Duodenal mucosa (tissue), 2 donors: ENCODE results near the gene MFAP2.
A peak's percentile ranks its signal among the peaks of the same experiment; 100 is the strongest.

Source experiments
- H3K27ac ChIP-seq: one replicate; pipeline ENCODE4 v1.7.0; 2013; ENCODE audit warnings: low read depth, low read length
- H3K27me3 ChIP-seq, 2 donors: one replicate each; pipeline ENCODE4 v1.7.0; 2013; ENCODE audit warnings: low read length in 2 of 2, control low read depth in 1 of 2; ENCODE audit not compliant: insufficient read depth in 2 of 2, control insufficient read depth in 1 of 2
- H3K36me3 ChIP-seq, 2 donors: one replicate each; pipeline ENCODE4 v1.7.0; 2013; ENCODE audit warnings: low read length in 2 of 2, control low read depth in 1 of 2; ENCODE audit not compliant: insufficient read depth in 2 of 2, control insufficient read depth in 1 of 2
- H3K4me1 ChIP-seq, 2 donors: one replicate each; pipeline ENCODE4 v1.7.0; 2013; ENCODE audit warnings: low read length in 2 of 2, control low read depth in 1 of 2; ENCODE audit not compliant: insufficient read depth in 2 of 2, control insufficient read depth in 1 of 2
- H3K4me3 ChIP-seq, 2 donors: one replicate each; pipeline ENCODE4 v1.7.0; 2013; ENCODE audit warnings: low read length in 2 of 2, low read depth in 1 of 2
- H3K9ac ChIP-seq, 2 donors: one replicate each; pipeline ENCODE4 v1.7.0; 2013; ENCODE audit warnings: low read length in 2 of 2, low read depth in 1 of 2
- H3K9me3 ChIP-seq, 2 donors: one replicate each; pipeline ENCODE4 v1.7.0; 2013; ENCODE audit warnings: low read length in 2 of 2, control low read depth in 1 of 2; ENCODE audit not compliant: control insufficient read depth in 1 of 2

Gene MFAP2

DNA sequence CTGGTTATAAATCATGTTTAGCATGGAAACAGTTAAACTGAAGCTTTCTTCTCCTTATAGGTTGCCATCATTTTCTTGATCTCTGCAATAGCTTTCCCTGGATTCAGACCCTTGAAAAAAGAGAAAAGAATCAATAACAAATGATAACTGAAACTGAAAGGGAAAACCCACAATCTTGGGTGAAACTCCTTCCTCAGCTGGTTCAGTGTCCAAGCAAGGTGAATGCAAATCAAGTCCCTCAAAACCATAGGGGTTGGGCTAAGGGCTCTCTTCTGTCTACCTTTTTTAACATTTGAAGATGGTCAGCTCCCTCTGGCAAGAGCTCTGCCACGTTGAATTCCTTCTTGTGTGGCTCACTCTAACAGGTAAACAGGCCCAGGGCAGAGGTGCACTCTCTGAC, 38.4 kb upstream of the MFAP2 start:
- Histone ChIP-seq H3K4me3 (no peak overlapping the region), H3K9ac (no peak overlapping the region), H3K27me3 (no peaks in the 10 kb centered on the region), H3K4me1 (peaks cover 0 to 3% of the 10 kb centered on the region in 2 donors), H3K36me3 (peaks cover 46 to 60% of the 10 kb centered on the region in 2 donors), H3K9me3 (no peaks in the 10 kb centered on the region), H3K27ac (no peak overlapping the region)

DNA sequence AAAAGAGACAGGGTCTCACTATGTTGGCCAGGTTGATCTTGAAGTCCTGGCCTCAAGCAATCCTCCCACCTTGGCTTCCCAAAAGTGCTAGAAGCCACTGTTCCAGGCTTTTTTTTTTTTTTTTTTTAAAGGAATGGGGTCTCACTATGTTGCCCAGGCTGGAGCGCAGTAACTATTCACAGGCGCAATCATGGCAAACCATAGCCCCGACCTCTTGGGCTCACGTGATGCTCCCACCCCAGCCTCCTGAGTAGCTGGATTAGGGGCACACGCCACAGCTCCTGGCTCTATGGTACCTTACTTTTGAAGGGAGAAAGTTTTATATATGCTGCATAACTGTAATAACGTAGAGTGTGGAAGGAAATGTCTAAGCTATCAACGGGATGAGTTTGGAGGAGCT, 37.0 kb upstream of the MFAP2 start:
- H3K9me3 ChIP-seq = no peaks in the 10 kb centered on the region
- H3K27ac ChIP-seq = no peak overlapping the region
- H3K36me3 ChIP-seq = peaks cover 32 to 46% of the 10 kb centered on the region in 2 donors

DNA sequence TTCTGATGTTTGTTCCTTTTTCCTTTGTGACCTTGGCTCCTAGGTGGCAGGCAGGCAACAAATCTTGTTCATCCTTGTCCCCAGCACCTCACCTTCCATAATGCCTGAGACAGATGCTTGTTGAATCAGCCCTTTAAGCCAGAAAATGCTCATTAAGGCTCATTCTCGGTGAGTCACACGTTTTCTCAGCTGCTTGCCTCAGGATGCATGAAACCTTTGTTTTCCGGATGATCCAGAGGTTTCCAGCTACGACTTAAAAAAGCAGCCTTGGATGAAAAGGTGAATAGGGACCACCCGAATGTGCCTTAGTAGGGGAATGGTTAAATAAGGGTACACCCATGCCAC, 35.9 kb upstream of the MFAP2 start:
- Histone ChIP-seq H3K36me3 (peaks cover 26 to 34% of the 10 kb centered on the region in 2 donors), H3K27me3 (no peaks in the 10 kb centered on the region), H3K9me3 (no peaks in the 10 kb centered on the region), H3K9ac (no peak overlapping the region), H3K4me3 (no peak overlapping the region), H3K4me1 (peaks cover 0 to 10% of the 10 kb centered on the region in 2 donors), H3K27ac (no peak overlapping the region)

More for the DNA sequence above, 37.0 kb upstream of the MFAP2 start:
- no peak overlapping the region for H3K4me3 ChIP-seq
- no peaks in the 10 kb centered on the region for H3K27me3 ChIP-seq
- no peak overlapping the region for H3K9ac ChIP-seq
- H3K4me1 ChIP-seq = peaks cover 0 to 4% of the 10 kb centered on the region in 2 donors

DNA sequence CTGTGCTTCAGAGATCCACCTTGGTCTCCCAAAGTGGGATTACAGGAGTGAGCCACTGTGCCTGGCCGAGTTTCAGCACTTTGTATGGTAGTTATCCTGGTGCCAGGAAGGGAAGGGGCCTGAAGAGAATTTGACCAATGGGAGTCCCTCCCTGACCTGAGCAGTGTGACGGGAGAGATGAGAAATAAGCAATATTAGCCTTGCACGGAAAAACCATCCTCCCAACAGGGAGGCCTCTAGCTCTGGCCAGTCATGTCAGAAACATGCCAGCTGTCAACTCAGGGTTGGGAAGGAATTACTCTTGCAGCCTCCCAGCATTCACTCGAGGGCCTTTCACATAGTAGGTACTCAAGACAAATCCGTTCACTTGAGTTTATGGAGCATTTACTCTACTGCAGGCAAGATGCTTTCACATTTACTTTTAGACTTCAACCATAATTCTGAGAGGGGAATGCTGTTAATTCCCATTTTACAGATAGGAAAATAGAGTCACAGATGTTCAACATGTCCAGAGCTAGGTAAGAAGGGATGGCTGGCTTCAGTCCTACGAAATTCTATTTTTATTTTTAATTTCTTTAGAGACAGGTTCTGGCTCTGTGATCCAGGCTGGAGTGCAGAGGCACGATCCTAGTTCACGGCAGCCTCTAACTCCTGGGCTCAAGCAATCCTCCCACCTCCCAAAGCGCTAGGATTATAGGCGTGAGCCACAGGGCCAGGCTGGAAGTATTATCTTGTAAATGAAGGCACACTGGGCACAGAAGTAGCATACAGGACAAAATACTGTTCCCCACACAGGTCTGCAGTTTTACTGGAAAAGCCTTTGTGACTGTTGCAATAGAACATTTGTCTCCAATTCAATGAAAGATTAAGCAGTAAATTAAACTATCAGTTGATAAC, 34.5 kb upstream of the MFAP2 start:
- H3K4me1 ChIP-seq = peaks cover 11 to 23% of the 10 kb centered on the region in 2 donors
- H3K9ac ChIP-seq = no peak overlapping the region
- peaks cover 16 to 21% of the 10 kb centered on the region in 2 donors for H3K36me3 ChIP-seq
- no peak overlapping the region for H3K4me3 ChIP-seq
- H3K27me3 ChIP-seq = no peaks in the 10 kb centered on the region
- H3K9me3 ChIP-seq = no peaks in the 10 kb centered on the region
- H3K27ac ChIP-seq = no peak overlapping the region

DNA sequence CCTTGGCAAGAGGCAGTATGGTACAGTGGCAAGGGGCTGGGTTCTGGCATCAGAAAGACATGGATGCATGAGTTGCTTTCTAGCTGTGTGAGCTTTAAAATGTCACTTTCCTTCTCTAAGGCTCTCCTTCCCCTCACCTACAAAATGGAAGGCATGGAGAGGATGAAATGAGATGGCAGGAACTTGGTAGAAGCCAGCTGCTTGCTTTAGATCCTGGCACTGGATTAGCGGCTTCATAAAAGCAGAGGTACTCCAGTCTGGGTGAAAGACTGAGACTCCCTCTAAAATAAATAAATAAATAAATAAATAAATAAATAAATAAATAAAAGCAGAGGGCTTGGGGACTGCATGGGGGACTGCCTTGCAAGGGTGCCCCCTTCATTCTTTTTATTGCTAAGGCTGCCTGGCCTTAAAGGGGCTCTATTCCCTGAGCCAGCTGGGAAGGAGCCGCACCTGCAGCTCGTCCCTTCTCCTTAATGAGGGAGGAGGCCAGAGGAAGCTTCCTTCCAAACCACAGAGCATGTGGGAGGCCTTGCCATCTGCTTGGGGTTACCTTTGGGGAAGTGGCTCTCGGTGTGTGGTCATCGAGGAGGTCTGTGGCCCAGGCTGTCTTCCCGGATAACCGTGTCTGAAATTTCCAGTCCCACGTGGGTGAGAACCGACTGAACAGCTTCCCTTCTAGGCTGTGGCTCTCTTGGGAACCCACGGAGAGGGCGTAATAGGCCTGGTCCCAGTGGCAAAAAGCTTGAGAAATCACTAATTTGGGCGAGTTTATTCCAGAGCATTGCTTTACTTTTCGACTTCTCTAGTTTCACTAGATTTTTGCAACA, 33.3 kb upstream of the MFAP2 start:
- H3K4me1 ChIP-seq = peaks cover 11 to 23% of the 10 kb centered on the region in 2 donors
- peaks cover 6 to 9% of the 10 kb centered on the region in 2 donors for H3K36me3 ChIP-seq
- H3K9me3 ChIP-seq = no peaks in the 10 kb centered on the region
- H3K9ac ChIP-seq = no peak overlapping the region
- no peak overlapping the region for H3K4me3 ChIP-seq
- no peaks in the 10 kb centered on the region for H3K27me3 ChIP-seq
- H3K27ac ChIP-seq = no peak overlapping the region

DNA sequence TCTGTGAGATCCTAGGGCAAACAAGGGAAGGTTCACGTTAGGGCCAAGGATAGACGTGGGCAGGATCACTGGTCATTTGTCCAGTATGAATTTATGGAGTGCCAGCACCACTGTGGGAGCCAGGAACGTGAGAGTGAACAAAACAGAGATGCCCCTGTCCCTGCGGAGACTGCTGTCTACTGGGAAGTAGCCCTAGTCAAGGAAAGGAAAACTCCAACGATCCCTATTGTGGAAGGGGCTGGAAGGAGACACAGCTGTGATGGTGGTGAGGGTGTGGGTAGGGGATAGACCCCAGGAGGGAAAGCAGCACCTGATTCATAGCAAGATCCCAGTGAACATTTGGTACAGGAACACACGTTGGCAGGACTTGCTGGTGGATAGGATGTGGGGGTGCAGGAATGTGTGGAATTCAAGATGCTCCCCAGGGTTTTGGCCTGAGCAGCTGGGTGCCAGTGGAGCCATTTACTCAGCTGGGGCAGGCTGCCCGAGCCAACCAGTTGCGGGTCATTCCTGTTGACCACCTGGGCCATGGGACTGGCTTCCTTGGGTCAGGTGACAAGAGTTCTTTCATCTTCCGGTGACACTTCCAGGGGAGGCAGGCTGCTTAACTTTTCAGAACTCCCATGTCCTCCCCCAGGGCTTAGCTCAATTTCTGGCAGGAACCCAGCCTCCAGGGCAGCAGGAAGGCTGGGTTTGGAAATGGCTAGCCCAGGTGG, 32.5 kb upstream of the MFAP2 start:
- H3K36me3 ChIP-seq = peaks cover under 1 to 1% of the 10 kb centered on the region in 2 donors
- H3K27ac ChIP-seq = no peak overlapping the region
- H3K4me1 ChIP-seq = peaks cover 11 to 23% of the 10 kb centered on the region in 2 donors
- no peak overlapping the region for H3K9ac ChIP-seq
- H3K27me3 ChIP-seq = no peaks in the 10 kb centered on the region
- no peaks in the 10 kb centered on the region for H3K9me3 ChIP-seq
- H3K4me3 ChIP-seq = no peak overlapping the region

DNA sequence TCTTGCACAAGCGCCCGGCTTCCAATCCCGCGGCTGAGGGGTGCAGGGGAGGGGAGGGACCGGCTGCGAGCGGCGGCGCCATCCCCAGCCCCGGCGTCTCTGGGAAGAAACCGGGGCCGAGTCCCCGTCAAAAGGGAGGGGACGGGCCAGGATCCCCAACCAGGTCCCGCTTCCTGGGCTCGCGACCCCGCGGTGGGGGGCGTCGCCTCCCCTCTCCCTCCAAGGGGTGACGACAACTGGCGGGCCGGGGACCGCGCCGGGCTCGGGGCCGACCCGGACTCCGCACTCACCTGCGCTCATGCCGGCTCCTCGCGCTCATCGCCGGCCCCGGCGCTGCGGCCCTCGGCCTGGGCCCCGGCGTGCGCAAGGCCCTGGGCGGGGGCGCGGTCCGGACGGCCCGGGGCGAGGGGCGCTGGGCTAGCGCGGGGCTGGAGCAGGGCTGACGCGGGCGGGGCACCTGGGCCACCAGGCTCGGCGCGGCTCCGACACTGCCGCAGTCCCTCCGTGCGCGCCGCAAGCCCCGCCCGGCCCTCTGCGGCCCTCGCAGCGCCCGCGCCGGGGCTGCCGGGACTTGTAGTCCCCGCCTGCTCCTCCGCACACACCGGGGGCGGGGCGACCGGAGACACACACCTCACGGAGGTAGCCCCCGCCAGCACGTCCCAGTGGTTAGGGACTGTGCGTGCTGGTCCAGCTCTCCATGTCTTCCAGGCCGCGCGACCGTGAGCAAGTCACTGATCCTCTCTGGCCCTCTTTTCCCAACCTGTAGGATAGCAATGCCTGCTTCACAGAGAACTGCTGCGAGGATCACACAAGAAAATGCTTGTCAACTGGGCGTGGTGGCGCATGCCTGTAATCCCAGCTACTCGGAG, 31.3 kb upstream of the MFAP2 start, which contains the start of gene ATP13A2:
Gene ATP13A2, minus strand, starts transcription at position 490 of the 869 bp plus-strand sequence. Its CDS starts 190 bp downstream, at position 300.
- H3K9ac ChIP-seq = peak within 1 kb of the TSS; percentile 50 to 63
- H3K9me3 ChIP-seq = no peaks in the 10 kb centered on the region
- peak within 1 kb of the TSS; percentile 76 to 77 for H3K4me3 ChIP-seq
- peaks cover 11 to 23% of the 10 kb centered on the region in 2 donors for H3K4me1 ChIP-seq
- no peaks in the 10 kb centered on the region for H3K36me3 ChIP-seq
- no peaks in the 10 kb centered on the region for H3K27me3 ChIP-seq
- no peak within 1 kb of the TSS for H3K27ac ChIP-seq

DNA sequence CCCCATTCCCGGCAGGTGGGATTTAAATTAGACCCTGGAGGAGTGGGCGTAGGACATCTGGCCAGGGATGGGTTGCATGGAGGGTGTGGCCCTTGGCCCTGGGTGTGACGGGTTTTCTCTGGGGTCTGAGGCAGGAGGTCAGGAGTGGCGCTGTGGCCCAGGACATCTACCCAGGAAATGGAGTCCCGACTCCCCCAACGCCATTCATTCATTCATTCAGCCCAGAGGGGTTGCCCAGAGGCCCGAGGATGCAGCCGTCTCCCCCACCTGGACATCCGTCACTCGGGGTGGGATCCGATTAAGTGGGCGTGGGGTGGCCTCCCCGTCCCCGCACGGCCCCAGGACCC, 30.6 kb upstream of the MFAP2 start:
- no peaks in the 10 kb centered on the region for H3K27me3 ChIP-seq
- peak overlapping the region; percentile 50 to 54 for H3K9ac ChIP-seq
- no peaks in the 10 kb centered on the region for H3K36me3 ChIP-seq
- no peaks in the 10 kb centered on the region for H3K9me3 ChIP-seq
- peak overlapping the region; percentile 65 to 77 for H3K4me3 ChIP-seq
- no peak overlapping the region for H3K27ac ChIP-seq
- H3K4me1 ChIP-seq = peaks cover 11 to 23% of the 10 kb centered on the region in 2 donors

DNA sequence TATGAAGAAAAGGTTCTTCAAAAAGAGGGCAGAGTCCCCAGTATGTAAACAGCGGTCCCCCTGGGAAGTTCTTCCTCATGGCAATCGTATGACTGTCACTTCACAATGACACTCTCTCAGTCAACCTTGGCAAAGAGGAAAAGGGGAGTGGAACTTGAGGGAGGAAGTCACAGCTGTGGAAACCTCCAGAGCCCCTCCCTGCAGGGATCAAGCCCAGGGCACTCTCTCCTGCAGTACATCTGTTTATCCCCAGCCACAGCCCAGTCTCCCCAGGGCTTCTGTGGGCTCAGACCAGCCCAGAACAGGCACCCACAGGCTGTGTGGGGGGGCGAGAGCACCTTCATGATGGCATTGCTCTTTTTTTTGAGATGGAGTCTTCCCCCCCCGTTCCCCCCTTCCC, 29.3 kb upstream of the MFAP2 start:
- H3K27me3 ChIP-seq = no peaks in the 10 kb centered on the region
- peaks cover 5 to 10% of the 10 kb centered on the region in 2 donors for H3K36me3 ChIP-seq
- H3K27ac ChIP-seq = no peak overlapping the region
- H3K4me3 ChIP-seq = no peak overlapping the region
- H3K9ac ChIP-seq = no peak overlapping the region
- no peaks in the 10 kb centered on the region for H3K9me3 ChIP-seq
- H3K4me1 ChIP-seq = peaks cover 11 to 23% of the 10 kb centered on the region in 2 donors
